NB4 (cell line): ENCODE results near the gene OR2M3.

ENCODE experiments used
- CTCF ChIP-seq: IDR thresholded peaks from one replicate; pipeline ENCODE4 v1.5.1; 2012; ENCODE audit warnings: low read depth, low read length
- MYC ChIP-seq: IDR thresholded peaks from 2 replicates; pipeline ENCODE4 v1.6.1; 2011; ENCODE audit warnings: low read depth, low read length

GRCh38 chr1:248165186-248165585 lies 31.9 kb upstream of the OR2M3 start:
- TF ChIP-seq CTCF (no peak), MYC (no peak)
